ENCODE results near the gene REEP6.

The REEP6 gene

DNA sequence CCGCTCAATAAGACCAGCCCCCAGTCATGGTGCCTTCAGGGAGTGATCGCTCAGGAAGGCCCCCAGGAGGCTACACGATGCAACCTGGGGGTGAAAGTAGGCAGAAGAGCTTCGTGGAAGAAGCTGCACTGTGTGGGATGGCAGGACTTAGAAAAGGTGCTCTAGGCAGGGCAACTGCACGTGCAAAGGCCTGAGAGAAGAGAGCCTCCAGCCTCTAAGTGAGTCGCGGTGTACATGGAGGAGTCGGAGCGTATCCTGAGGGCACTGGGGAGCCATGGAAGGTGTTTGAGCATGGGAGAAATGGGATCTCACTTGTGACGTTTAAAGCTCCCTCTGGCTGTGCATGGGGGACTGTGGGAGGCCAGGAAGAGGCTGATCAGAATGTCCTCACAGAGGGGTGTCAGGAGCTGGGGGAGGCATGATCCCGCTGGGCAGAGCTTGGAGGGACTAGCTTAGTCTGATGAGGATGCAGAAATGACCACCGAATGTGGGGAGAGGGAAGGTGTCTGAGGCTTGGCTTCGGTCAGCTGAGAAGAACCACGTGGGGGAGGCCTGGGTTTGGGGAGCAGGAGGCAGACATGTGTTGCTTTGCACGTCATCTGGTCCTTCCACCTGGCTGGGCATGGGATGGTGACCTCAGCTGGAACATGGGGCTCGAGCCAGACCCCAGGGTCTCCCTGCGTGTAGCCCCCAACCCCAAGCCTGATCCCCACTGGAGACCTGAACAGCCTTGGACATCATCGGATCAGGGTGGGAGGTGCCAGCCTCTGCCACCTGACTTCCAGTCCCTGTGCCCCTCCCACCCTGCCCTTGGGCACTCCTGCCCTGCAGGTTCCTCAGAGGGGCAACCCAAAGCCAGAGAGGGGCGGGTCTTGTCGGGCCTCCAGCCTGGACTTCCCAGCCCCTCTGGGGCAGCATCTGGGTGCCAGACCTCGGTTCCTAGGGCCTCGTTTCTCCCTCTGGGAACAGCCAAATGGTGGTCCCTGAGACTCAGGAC lies 39.9 kb upstream of the REEP6 start:
- no peak for TF ChIP-seq POLR2AphosphoS5 (IDR thresholded peaks at IDR 0.05; ENCODE audit: low read depth, low read length)
- no peak for TF ChIP-seq TAF1 (IDR thresholded peaks at IDR 0.05; ENCODE audit: borderline replicate concordance, insufficient read depth, low read length)
- TF ChIP-seq SIN3A (IDR thresholded peaks at IDR 0.05; ENCODE audit: borderline replicate concordance, insufficient read depth, low read length): no peak
- no peak for TF ChIP-seq FOXP2 (optimal IDR thresholded peaks at IDR 0.05; ENCODE audit: borderline replicate concordance, extremely low read depth, extremely low read length, insufficient read depth)
- no peak for TF ChIP-seq REST (IDR thresholded peaks at IDR 0.05; ENCODE audit: insufficient read depth in 1 of 2, low read depth in 2 of 2, low read length in 2 of 2)

DNA sequence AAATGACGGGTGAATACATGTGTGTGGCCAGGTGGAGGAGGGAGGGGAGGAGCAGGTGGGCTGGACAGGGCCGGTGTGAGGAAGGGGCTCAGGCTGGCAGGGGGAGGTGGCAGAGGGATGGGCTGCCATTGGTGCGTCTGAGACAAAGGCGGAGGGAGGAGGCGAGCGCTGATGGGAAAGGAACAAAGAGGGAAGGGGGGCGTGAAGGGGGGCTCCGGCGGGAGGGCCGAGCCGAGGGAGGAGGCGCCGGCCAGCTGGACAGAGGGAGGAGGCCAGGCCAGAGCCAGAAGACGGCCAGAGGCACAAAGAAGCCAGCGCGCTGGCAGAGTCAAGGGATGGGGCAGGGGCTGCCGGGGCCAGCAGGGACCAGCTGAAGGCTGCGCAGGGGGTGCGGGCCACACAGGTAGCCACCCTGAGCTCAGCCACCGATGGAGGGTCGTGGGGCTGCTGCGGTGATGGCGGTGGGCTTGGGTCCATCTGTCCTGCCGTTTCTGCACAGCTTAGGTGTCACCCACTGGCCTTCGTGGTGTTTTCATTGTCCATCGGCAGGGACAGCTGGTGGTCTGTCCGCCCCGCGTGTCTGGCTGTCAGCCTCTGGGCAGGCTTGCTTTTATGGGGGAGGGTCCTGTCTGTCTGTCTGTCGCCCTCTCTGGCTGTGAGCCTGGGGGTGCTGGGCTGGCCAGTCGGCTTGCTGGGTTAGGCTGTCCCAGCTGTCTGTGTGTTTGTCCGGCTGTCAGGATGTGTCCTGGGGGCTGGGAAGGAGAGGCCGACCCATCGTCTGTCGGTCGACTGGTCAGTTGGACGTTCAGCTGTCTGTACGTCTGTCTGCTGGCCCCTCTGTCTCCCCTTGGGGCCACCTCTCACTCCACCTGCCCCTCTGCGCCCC lies 38.8 kb upstream of the REEP6 start:
- TF ChIP-seq TAF1 (IDR thresholded peaks at IDR 0.05; ENCODE audit: borderline replicate concordance, insufficient read depth, low read length): no peak
- TF ChIP-seq REST (IDR thresholded peaks at IDR 0.05; ENCODE audit: insufficient read depth in 1 of 2, low read depth in 2 of 2, low read length in 2 of 2): no peak
- no peak for TF ChIP-seq FOXP2 (optimal IDR thresholded peaks at IDR 0.05; ENCODE audit: borderline replicate concordance, extremely low read depth, extremely low read length, insufficient read depth)
- TF ChIP-seq SIN3A (IDR thresholded peaks at IDR 0.05; ENCODE audit: borderline replicate concordance, insufficient read depth, low read length): no peak
- TF ChIP-seq POLR2AphosphoS5 (IDR thresholded peaks at IDR 0.05; ENCODE audit: low read depth, low read length): no peak

GRCh38 chr19:1452802-1453524 lies 38.0 kb upstream of the REEP6 start:
- TF ChIP-seq FOXP2 (optimal IDR thresholded peaks at IDR 0.05; ENCODE audit: borderline replicate concordance, extremely low read depth, extremely low read length, insufficient read depth) (no peak), TAF1 (IDR thresholded peaks at IDR 0.05; ENCODE audit: borderline replicate concordance, insufficient read depth, low read length) (no peak), POLR2AphosphoS5 (IDR thresholded peaks at IDR 0.05; ENCODE audit: low read depth, low read length) (no peak), REST (IDR thresholded peaks at IDR 0.05; ENCODE audit: insufficient read depth in 1 of 2, low read depth in 2 of 2, low read length in 2 of 2) (no peak), SIN3A (IDR thresholded peaks at IDR 0.05; ENCODE audit: borderline replicate concordance, insufficient read depth, low read length) (no peak)

DNA sequence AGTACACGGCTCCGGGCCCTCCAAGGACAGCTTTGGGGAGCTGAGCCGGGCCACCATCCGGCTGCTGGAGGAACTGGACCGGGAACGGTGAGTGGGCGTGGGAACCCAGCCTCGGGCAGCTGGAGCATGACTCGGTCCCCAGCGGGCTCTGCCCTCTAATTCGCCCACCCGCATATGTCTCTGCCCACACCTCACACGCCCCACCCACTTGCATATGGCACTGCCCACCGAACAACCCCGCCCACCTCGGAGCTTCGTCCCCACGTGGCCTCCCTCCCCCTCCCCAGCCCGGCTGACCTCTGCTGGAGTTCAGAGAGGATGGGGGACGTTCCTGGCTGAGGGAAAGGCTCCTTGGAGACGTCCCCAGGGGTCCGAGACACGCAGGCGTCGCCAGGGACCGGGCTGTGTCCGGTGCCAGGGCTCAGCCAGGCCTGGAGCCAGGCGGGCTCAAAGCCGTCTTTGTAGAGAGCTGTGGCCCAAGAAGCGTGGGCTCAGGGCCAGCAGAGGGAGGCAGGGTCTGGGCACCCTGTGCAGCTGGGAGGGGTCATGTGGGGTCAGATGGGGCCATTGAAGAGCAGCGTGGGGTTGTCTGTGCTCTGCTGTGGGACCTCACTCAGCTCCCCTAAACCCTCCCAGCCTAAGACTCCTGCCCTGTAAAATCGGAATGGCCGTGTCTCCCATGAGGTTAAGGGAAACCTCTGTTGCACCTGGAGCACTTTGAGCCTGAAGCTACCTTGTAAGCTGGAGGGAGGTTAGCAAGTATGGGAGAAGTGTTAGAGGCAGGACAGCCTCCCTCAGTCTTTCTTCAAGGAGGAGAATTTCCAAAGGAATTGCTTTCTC lies 37.2 kb upstream of the REEP6 start:
- TF ChIP-seq SIN3A (IDR thresholded peaks at IDR 0.05; ENCODE audit: borderline replicate concordance, insufficient read depth, low read length) (no peak), FOXP2 (optimal IDR thresholded peaks at IDR 0.05; ENCODE audit: borderline replicate concordance, extremely low read depth, extremely low read length, insufficient read depth) (no peak), REST (IDR thresholded peaks at IDR 0.05; ENCODE audit: insufficient read depth in 1 of 2, low read depth in 2 of 2, low read length in 2 of 2) (no peak), POLR2AphosphoS5 (IDR thresholded peaks at IDR 0.05; ENCODE audit: low read depth, low read length) (no peak), TAF1 (IDR thresholded peaks at IDR 0.05; ENCODE audit: borderline replicate concordance, insufficient read depth, low read length) (no peak)
